Fibroblast of pulmonary artery (primary cell): ENCODE measurements around the gene NFKBIB.
"Not testable (repeated sequence)": the region's sequence is repeated elsewhere in the genome, so short reads cannot be mapped to it uniquely, and the experiment has no call there.

Experiments used
- DNase-seq: peaks from one replicate; pipeline ENCODE4 v3.0.0-alpha.2; 2010; ENCODE audit warnings: low read depth
- H3K4me3 ChIP-seq: replicated peaks from 2 replicates; pipeline ENCODE4 v1.5.1; 2011; ENCODE audit warnings: low read depth, mild to moderate bottlenecking, control low read depth, low read length, moderate library complexity
- TF ChIP-seq, protein P1 (sequence below): IDR thresholded peaks from 2 replicates; pipeline ENCODE4 v1.5.1; 2011; ENCODE audit warnings: mild to moderate bottlenecking, control low read depth, low read length, inconsistent platforms; ENCODE audit errors: missing control alignments

The NFKBIB gene

DNA sequence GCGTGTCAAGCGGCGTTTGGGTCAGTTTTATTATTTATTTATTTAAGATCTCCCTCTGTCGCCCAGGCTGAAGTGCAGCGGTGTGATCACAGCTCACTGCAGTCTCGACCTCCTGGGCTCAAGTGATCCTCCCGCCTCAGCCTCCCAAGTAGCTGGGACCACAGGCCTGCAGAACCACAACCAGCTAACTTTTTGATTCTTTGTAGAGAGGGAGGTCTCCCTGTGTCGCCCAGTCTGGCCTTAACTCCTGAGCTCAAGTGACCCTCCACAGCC lies 31.7 kb downstream of the NFKBIB start:
- TF ChIP-seq, protein P1, sequence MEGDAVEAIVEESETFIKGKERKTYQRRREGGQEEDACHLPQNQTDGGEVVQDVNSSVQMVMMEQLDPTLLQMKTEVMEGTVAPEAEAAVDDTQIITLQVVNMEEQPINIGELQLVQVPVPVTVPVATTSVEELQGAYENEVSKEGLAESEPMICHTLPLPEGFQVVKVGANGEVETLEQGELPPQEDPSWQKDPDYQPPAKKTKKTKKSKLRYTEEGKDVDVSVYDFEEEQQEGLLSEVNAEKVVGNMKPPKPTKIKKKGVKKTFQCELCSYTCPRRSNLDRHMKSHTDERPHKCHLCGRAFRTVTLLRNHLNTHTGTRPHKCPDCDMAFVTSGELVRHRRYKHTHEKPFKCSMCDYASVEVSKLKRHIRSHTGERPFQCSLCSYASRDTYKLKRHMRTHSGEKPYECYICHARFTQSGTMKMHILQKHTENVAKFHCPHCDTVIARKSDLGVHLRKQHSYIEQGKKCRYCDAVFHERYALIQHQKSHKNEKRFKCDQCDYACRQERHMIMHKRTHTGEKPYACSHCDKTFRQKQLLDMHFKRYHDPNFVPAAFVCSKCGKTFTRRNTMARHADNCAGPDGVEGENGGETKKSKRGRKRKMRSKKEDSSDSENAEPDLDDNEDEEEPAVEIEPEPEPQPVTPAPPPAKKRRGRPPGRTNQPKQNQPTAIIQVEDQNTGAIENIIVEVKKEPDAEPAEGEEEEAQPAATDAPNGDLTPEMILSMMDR, result no peak
- DNase-seq, result no peak
- peak overlapping the region; percentile 98 for H3K4me3 ChIP-seq

- H3K4me3 ChIP-seq, result no peak overlapping the region
- TF ChIP-seq, protein P1, result peak; percentile 44
- DNase-seq, result peak; percentile 68
These were observed 32.8 kb downstream of the NFKBIB start for GRCh38 chr19:38932425-38933179.

DNA sequence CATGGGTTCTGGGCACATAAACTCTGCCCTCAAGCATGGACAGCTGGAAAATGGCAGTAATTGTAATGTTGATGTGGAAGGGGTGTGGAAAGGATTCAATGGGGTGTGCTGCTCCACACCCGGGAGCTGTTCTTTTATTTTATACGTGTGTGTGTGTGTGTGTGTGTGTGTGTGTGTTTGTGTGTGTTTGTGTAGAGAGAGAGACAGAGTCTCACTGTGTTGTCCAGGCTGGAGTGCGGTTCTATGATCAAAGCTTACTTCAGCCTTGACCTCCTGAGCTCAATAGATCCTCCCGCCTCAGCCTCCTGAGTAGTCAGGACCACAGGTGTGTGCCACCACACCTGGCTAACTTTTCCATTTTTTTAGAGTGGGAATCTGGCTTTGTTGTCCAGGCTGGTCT lies 33.8 kb downstream of the NFKBIB start:
- TF ChIP-seq, protein P1, result no peak
- H3K4me3 ChIP-seq, result no peak overlapping the region
- DNase-seq, result no peak

- DNase-seq, result no peak
- TF ChIP-seq, protein P1, result no peak
- H3K4me3 ChIP-seq, result no peak overlapping the region
These were observed 40.2 kb downstream of the NFKBIB start for GRCh38 chr19:38939957-38940356.

DNA sequence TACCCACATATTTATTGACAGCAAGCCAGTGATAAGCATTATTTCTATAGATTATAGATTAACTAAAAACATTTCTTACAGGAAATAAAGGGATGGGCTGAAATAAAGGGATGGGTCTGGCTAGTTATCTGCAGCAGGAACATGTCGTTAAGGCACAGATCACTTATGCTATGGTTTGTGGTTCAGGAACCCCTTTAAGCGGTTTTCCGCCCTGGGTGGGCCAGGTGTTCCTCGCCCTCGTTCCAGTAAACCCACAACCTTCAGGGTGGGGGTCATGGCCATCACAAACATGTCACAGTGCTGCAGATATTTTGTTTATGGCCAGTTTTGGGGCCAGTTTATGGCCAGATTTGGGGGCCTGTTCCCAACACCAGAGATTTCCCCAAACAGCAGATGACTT lies 41.7 kb downstream of the NFKBIB start:
- not testable (repeated sequence) for H3K4me3 ChIP-seq, DNase-seq

- no peak for DNase-seq
- no peak overlapping the region for H3K4me3 ChIP-seq
- TF ChIP-seq, protein P1, result no peak
These were observed 42.2 kb downstream of the NFKBIB start for GRCh38 chr19:38941979-38942378.

DNA sequence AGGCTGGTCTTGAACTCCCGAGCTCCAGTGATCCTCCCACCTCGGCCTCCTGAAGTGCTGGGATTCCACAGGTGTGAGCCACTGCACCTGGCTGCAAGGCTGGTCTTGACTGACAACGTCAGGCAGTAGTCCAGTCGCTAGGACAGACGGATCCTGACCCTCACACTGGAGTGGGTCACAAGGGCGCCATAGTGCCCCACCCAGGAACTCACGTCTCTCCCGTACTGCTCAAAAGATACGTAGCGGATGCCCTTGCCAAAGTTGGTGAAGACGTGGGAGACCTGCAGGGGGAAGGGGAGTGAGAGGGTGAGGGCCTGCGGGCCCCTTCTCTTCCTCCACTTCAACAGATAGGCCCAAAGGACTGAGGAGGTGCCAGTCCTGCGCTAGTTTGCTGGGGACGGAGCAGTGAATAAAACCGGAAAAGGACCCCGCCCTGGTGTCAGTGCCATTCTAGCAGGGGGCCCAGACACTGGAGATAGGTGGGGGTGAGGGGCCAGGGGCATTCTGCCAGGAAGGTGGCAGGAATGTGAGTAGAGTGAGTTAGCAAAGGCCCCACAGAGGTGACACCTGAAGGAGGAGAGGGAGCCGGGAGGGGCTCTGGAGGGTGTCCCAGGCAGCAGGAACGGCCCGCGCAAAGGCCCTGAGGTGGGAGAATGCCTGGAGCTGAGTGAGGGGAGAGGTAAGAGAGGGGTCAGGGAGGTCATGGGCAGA lies 42.9 kb downstream of the NFKBIB start:
- TF ChIP-seq, protein P1, result no peak
- no peak for DNase-seq
- no peak overlapping the region for H3K4me3 ChIP-seq
